Coronary artery (tissue), 2 donors: Measurements from ENCODE around the gene MCC.

ENCODE experiments used
- DNase-seq: peaks from one replicate; pipeline ENCODE4 v3.0.0-alpha.2; 2017; ENCODE audit warnings: low spot score
- H3K27ac ChIP-seq, 2 donors: fragments of 200-600 bp; sonication (generic); one replicate each; pipeline ENCODE4 v1.5.1; 2016 to 2019
- H3K4me3 ChIP-seq: fragments of 200-600 bp; sonication (generic); 2 replicates; pipeline ENCODE4 v1.5.1; 2016; ENCODE audit warnings: mild to moderate bottlenecking, moderate library complexity
- CTCF ChIP-seq: fragments of 200-600 bp; sonication (generic); IDR thresholded peaks from one replicate; pipeline ENCODE4 v1.5.1; 2019; ENCODE audit warnings: antibody characterized with exemption

The MCC gene

GRCh38 chr5:113343343-113343742, 144.9 kb downstream of the MCC start:
- no peak for TF ChIP-seq CTCF
- Histone ChIP-seq H3K27ac (no peak overlapping the region), H3K4me3 (no peak overlapping the region)
- DNase-seq, result no peak

GRCh38 chr5:113340537-113340936, 147.7 kb downstream of the MCC start:
- TF ChIP-seq CTCF, result no peak

GRCh38 chr5:113338628-113339027, 149.6 kb downstream of the MCC start:
- no peak overlapping the region for H3K4me3 ChIP-seq
- TF ChIP-seq CTCF, result no peak
- peak overlapping the region in 1 of 2 donors; percentile 30 for H3K27ac ChIP-seq
- DNase-seq, result no peak

More at GRCh38 chr5:113340537-113340936, 147.7 kb downstream of the MCC start:
- Histone ChIP-seq H3K4me3 (peak overlapping the region; percentile 49), H3K27ac (no peak overlapping the region)
- no peak for DNase-seq

- no peak overlapping the region for H3K4me3 ChIP-seq
- H3K27ac ChIP-seq, result peak overlapping the region in 1 of 2 donors; percentile 30
- no peak for TF ChIP-seq CTCF
- DNase-seq, result no peak
Observed at GRCh38 chr5:113337515-113338415, 150.5 kb downstream of the MCC start.

GRCh38 chr5:113336975-113337374, 151.3 kb downstream of the MCC start:
- no peak for DNase-seq
- no peak for TF ChIP-seq CTCF
- H3K27ac ChIP-seq, result no peak overlapping the region
- no peak overlapping the region for H3K4me3 ChIP-seq

- no peak for TF ChIP-seq CTCF
Observed at GRCh38 chr5:113333411-113333810, 154.8 kb downstream of the MCC start.

GRCh38 chr5:113331209-113331551, 157.1 kb downstream of the MCC start:
- no peak for DNase-seq
- Histone ChIP-seq H3K27ac (peak overlapping the region in 1 of 2 donors; percentile 15), H3K4me3 (no peak overlapping the region)
- TF ChIP-seq CTCF, result no peak

More at GRCh38 chr5:113333411-113333810, 154.8 kb downstream of the MCC start:
- DNase-seq, result no peak
- Histone ChIP-seq H3K27ac (no peak overlapping the region), H3K4me3 (no peak overlapping the region)
